NT2/D1 (cell line): ENCODE data around the gene SPATA46.

Source experiments
- SUZ12 ChIP-seq: IDR thresholded peaks from 2 replicates; pipeline ENCODE4 v1.6.1; 2011; ENCODE audit not compliant: insufficient read length, insufficient read depth; ENCODE audit errors: extremely low read depth
- YY1 ChIP-seq: IDR thresholded peaks from 2 replicates; pipeline ENCODE4 v1.6.1; 2011; ENCODE audit not compliant: insufficient read length, insufficient read depth
- ZNF274 ChIP-seq: IDR thresholded peaks from 2 replicates; pipeline ENCODE4 v1.6.1; 2011; ENCODE audit warnings: mild to moderate bottlenecking, low read depth, low read length

- no peak for TF ChIP-seq ZNF274
- TF ChIP-seq YY1: no peak
- TF ChIP-seq SUZ12: no peak
These were observed 5.9 kb downstream of the SPATA46 start for GRCh38 chr1:162370721-162371120.
